C4-2B (cell line): ENCODE data around the gene TECPR2.

ENCODE experiments used
- ZFX ChIP-seq: fragments of 450-650 bp; IDR thresholded peaks from 2 replicates; pipeline ENCODE4 v1.6.1; 2017
- TF ChIP-seq, protein P1 (sequence below): fragments of 450-650 bp; conservative IDR thresholded peaks from 2 replicates; pipeline ENCODE4 v1.5.1; 2017; ENCODE audit warnings: mild to moderate bottlenecking

- TF ChIP-seq, protein P1, sequence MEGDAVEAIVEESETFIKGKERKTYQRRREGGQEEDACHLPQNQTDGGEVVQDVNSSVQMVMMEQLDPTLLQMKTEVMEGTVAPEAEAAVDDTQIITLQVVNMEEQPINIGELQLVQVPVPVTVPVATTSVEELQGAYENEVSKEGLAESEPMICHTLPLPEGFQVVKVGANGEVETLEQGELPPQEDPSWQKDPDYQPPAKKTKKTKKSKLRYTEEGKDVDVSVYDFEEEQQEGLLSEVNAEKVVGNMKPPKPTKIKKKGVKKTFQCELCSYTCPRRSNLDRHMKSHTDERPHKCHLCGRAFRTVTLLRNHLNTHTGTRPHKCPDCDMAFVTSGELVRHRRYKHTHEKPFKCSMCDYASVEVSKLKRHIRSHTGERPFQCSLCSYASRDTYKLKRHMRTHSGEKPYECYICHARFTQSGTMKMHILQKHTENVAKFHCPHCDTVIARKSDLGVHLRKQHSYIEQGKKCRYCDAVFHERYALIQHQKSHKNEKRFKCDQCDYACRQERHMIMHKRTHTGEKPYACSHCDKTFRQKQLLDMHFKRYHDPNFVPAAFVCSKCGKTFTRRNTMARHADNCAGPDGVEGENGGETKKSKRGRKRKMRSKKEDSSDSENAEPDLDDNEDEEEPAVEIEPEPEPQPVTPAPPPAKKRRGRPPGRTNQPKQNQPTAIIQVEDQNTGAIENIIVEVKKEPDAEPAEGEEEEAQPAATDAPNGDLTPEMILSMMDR, result no peak
- no peak for TF ChIP-seq ZFX
Measured at GRCh38 chr14:102532204-102532658, 169.5 kb downstream of the TECPR2 start.
